ENCODE data around the gene NDUFA13.

The NDUFA13 gene

GRCh38 chr19:19534556-19535265 lies 18.7 kb downstream of the NDUFA13 start:
- no peak for DNase-seq

DNA sequence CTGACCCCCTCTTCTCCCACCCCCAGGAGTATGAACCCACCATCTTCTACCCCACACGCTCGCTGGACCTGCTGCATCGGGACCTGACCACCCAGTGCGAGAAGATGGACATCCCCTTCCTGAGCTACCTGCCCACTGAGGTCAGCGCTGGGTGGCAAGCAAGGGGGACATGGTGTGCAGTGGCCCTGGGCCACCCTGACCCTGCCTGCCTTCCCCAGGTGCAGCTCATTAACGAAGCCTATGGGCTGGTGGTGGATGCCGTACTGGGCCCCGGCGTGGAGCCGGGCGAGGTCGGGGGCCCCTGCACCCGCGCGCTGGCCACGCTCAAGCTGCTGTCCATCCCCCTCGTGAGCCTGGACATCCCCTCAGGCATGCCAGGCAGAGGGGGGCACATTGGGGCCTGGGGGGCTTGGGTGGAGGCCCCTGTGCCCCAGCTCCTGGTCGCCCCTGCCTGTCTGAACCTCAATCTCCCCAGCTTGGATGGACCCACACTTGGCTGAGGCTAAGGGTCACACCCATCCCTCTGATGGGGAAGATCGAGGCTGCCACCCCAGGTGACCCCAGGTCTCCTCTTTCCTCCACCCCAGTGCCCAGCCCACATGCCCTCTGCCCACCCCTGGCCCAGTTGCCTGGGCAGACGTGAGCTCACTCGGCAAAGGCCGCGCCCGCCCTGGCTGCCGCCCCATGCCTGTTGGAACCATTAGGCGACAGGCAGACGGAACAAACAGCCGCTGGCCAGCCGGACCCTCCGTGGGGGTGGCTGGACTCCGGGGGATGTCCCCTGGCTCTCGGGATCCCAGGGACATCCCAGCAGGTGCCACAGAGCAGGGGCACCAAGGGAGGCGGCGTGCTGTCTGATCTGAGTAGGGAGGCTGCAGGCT lies 19.5 kb downstream of the NDUFA13 start:
- no peak for DNase-seq

GRCh38 chr19:19537075-19538048 lies 21.3 kb downstream of the NDUFA13 start:
- no peak for DNase-seq

DNA sequence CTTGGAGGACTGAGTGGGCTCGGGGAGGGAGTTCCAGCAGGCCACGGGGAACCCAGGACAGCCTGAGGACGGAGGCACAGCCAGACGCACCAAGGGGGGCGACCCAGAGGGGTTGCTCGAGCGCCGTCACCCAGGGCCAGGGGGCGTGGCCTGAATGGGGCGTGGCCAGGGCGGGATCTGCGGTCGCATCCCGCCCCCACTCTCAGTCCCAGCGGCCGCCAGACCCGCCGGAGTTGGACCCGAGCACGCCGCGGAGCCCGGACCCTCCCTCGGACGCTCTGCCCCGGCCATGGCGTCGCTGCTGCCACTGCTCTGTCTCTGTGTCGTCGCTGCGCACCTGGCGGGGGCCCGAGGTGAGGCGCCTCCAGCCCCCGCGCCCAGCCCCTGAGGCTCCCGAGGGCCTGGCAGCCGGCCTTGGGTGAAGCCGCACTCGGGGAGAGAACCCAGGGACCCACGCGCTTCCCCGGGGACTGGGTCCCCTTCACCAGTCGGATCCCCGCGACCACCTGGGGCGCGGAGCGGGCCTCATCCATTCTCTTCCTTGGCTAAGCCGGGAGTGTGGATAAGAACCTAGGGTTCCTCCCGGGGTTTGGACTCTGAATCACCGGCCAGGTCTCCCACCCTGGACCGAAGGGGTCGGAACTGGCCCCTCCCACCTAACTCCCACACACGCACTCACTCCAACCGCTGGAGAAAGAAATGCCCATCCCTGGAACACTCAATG lies 22.2 kb downstream of the NDUFA13 start, which contains the start of gene CILP2:
TSS of gene CILP2 (plus strand) at position 205 of the 724 bp plus-strand sequence. CDS start at position 290, 85 bp downstream.
- no peak for DNase-seq

DNA sequence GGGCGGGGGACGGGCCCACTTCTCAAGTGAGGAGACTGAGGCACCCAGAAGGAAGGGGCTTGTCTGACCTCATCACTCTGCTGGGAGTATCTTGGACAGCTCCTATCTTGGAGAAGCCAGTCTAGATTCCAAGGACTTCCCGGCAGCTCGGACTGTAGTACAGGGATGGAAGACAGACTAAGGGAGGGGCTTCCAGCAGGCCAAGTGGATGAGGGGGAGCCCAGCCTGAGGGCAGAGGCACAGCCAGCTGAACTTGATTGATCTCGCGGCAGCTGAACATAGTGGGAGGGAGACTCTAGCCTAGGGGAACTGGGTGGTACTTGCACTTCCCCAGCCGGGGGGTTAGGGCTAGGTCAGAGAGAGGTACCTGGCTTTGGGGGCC lies 22.8 kb downstream of the NDUFA13 start:
- DNase-seq, result no peak

GRCh38 chr19:19539698-19540063 lies 23.7 kb downstream of the NDUFA13 start:
- no peak for DNase-seq

GRCh38 chr19:19540064-19540714 lies 24.2 kb downstream of the NDUFA13 start:
- peak in 1 of 2 donors; percentile 20 for DNase-seq

DNA sequence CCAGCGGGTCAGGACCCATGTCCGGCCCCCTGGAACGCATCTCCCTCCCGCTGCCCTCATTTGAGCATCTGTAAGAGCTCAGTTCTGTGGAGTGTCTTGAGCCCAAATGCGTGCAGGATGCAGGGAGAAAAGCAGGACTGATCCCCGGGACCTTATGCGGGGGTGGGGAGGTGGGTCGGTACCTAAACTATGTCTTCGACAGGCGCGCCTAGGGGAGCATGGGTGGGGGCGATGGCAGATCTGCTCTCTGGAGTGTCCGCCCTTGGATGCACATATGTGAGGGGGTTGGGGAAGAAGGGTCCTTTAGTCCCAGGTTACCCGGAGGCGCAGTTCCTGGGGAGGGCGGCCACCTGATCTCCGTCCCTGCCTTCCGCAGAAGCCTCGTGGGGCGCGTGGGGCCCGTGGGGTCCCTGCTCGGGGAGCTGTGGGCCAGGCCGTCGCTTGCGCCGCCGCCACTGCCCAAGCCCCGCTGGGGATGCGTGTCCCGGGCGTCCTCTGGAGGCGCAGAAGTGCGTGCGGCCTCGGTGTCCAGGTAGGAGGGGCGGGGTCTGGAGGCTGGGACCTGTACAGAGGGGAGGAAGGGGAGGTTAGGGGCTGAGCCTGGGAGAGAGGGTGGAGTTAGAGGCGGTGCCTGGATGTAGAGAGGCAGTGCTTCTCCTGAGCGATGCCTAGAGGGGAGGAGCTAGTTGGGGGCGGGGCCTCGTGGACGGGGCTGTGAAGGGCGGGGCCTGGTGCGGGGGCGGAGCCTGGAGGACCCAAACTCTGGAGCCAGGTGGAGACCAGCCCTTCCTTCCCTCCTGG lies 24.9 kb downstream of the NDUFA13 start:
- DNase-seq, result no peak

- no peak for DNase-seq
Measured at GRCh38 chr19:19541616-19542015, 25.6 kb downstream of the NDUFA13 start.

GRCh38 chr19:19542507-19542906 lies 26.5 kb downstream of the NDUFA13 start:
- DNase-seq, result no peak

DNA sequence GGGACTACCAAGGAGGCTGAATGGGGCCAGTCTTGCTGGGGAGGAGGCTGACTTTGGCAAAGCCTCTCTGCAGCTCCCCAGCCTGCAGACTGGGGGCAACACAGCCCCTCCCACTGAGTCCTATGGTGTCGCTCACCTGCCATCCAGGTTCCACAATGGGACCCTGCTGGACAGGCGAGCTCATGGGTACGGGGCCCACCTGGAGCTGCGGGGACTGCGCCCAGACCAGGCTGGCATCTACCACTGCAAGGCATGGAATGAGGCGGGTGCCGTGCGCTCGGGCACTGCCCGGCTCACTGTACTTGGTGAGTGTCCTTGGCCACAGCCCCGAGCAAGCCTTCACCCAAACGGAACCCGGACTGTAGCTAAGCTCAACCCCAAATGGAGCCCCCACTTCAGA lies 27.1 kb downstream of the NDUFA13 start:
- DNase-seq, result no peak

DNA sequence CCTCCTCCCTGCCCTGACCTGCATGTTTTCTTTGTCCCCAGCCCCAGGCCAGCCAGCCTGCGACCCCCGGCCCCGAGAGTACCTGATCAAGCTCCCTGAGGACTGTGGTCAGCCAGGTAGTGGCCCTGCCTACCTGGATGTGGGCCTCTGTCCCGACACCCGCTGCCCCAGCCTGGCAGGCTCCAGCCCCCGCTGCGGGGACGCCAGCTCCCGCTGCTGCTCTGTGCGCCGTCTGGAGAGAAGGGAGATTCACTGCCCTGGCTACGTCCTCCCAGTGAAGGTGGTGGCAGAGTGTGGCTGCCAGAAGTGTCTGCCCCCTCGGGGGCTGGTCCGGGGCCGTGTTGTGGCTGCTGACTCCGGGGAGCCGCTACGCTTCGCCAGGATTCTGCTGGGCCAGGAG lies 27.6 kb downstream of the NDUFA13 start:
- no peak for DNase-seq

- DNase-seq, result no peak
Measured at GRCh38 chr19:19544257-19544953, 28.4 kb downstream of the NDUFA13 start.

- DNase-seq, result no peak
Measured at GRCh38 chr19:19544954-19545591, 29.0 kb downstream of the NDUFA13 start.

DNA sequence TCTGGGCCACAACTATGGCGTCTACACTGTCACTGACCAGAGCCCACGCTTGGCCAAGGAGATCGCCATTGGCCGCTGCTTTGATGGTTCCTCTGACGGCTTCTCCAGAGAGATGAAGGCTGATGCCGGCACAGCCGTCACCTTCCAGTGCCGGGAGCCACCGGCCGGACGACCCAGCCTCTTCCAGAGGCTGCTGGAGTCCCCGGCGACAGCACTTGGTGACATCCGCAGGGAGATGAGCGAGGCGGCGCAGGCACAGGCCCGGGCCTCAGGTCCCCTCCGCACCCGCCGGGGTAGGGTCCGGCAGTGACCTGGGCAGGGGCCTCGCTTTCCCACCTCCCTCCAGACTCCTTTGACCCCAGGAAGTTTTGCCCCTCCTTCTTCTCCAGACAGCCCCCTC lies 29.7 kb downstream of the NDUFA13 start:
- DNase-seq, result no peak

DNA sequence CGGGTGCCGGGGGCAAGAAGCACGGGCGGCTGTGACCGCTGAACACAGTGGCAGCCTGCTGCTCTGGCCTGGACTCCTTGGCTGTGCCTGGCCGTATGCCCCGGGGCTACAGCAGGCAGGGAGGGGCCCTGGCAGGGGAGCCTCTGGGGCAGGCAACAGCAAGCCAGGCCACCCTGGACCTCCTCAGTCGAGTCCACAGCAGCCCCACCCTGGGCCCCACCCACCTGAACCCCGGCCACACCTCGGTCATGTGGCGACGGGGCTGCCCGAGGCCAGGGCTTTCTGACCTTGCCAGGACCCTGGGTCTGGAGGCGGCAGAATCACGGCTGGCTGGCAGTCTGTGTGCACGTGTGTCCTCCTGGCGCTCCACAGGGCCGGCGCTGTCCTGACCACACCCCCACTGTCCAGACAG lies 30.7 kb downstream of the NDUFA13 start:
- no peak for DNase-seq

DNA sequence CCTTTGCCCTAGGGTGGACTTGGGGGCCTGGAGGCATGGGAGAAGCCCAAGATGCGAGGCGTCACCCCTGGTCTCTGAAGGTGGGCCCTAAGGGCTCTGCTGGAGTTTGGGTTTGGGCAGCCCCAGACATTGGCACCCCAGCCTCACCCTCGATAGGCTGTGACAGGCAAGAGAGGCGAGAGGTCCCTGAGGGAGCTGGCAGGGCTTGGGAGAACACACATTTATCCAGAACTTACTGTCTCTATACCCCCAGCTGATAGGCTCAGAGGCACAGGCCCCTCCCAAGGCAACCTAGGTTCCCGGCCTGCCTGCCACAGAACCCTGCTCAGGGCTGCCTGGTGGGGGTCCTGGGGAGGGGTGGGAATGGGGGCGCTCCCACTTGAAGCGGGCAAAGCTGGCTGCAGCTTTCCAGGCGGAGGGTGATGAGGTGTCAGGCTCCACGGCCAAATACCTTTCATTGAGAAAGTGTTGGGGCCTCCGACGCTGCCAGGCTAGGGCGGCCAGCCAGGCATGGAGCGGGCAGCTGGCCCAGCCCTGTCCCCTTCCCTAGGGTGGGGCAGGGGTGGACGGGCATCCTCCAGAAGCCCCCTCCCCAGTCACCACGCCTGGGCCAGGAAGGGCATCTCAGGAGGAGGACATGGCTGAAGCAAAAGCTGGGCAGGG lies 31.8 kb downstream of the NDUFA13 start:
- no peak for DNase-seq

DNA sequence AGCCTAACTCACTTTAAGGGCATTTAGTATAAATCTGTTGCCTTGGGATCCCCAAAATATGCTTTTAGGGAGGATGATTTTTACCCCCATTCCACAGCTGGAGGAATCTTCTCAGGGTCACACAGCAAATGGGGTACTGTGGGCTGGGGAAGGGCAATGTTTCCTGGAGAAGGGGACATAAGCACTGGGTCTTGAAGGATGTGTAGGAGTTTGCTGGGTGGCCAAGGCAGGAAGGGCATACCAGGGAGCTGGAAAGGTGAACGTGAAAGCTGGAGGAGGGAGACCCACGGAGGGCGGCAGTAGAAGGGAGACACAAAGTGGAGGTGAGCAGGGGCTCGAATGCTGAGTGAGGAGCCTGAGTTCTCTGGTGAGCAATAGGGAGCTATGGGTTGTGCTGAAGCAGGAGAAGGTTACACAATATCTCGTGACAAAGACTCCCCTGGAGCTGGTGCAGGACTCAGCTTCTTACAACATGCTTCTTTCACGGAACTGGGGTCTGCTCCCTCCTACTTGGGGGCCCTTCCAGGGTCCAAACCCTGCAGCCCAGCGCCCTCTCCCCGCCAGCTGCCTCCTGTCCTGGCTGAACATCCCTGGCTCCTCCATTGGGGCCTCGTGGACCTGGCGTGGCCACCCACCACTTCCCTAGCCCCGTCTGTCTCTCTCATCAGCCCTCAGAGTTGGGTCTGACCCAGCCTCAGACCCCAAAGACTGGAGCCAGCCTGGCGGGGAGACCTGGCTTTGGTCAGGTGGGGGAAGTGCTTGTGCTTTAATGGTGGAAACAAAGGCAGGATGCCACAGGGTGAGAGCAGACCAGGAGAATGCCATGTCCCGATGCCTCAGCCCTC lies 33.1 kb downstream of the NDUFA13 start:
- no peak for DNase-seq
